ENCODE results near the gene AQP9. TPM values are rescaled to one million over a fixed set of nuclear protein-coding genes. Genes with fewer than 3 reads are reported as not detected.

AQP9 gene
- total RNA-seq, 1 donor: under 0.01 TPM

DNA sequence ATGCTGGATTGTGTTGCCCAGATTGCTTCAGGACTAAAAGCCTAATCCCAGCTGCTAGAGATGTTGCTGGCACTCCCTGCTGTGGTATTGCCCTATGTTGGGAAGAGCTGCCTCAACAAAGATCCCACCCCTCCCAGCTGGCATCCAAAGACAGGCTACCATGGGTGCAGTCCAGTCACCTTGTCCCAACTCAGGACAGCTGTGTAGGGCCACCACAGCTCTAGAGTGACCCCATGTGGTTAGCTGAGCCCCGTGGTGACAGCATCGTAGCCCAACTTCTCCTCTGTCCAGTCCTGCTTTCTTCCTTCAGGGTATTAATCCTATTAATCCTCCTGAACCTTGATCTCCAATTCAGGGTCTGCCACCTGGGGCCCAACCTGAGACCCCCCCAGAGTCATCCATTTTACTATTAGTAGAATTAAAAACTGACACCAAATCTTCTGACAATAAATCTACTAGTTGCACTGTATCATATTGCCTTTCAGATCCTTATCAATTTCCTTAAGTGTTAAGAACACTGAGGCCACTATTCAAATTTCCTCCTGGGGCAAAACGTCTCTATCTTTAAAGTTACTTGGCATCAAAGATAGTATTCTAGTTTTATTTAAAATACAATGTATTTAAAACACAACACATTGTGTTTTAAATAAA is 83.5 kb downstream of the AQP9 start:
- Histone ChIP-seq H3K4me3 (ENCODE audit: insufficient read depth, low read length) (no peak overlapping the region), H3K27me3 (ENCODE audit: insufficient read depth, low read length) (no peaks in the 10 kb centered on the region), H3K36me3 (ENCODE audit: insufficient read depth, low read length) (no peaks in the 10 kb centered on the region), H3K9me3 (ENCODE audit: low read depth, low read length) (no peaks in the 10 kb centered on the region), H3K79me2 (ENCODE audit: insufficient read depth, low read length) (no peaks in the 10 kb centered on the region), H3K4me1 (ENCODE audit: insufficient read depth, low read length) (no peaks in the 10 kb centered on the region), H2AFZ (ENCODE audit: low read length) (no peak overlapping the region), H3K4me2 (ENCODE audit: insufficient read depth, low read length) (no peak overlapping the region), H4K20me1 (ENCODE audit: insufficient read depth, low read length) (no peaks in the 10 kb centered on the region), H3K27ac (ENCODE audit: low read depth, low read length) (no peak overlapping the region)
- peak; percentile 68 for TF ChIP-seq CTCF (IDR thresholded peaks at IDR 0.05; ENCODE audit: extremely low read depth, low read depth, low read length)
- DNase-seq (ENCODE audit: insufficient read length, low spot score, missing footprints): no peak

DNA sequence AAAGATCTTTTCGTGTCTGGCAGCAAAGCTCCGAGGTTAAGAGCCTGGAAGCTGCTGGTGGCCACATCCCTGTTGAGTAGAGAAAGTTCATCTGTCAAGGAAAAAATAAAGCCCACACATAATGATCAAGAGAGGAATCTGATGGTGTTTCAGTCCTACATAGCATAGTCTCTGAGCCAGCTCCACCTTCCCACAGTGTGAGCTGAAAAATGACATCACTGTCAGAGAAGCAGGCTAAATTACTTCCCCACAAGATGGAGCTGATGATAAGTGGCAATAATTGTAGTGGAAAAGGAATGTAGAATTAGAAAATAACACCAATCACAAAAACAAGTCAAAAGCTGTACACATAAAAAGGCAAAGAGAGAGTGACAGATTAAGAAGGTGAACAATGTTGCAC is 84.5 kb downstream of the AQP9 start:
- H3K36me3 ChIP-seq (ENCODE audit: insufficient read depth, low read length): no peaks in the 10 kb centered on the region
- no peaks in the 10 kb centered on the region for H3K79me2 ChIP-seq (ENCODE audit: insufficient read depth, low read length)
- no peak overlapping the region for H3K4me2 ChIP-seq (ENCODE audit: insufficient read depth, low read length)
- peak; percentile 16 for TF ChIP-seq CTCF (IDR thresholded peaks at IDR 0.05; ENCODE audit: extremely low read depth, low read depth, low read length)
- H3K27me3 ChIP-seq (ENCODE audit: insufficient read depth, low read length): no peaks in the 10 kb centered on the region
- H4K20me1 ChIP-seq (ENCODE audit: insufficient read depth, low read length): no peaks in the 10 kb centered on the region
- no peak overlapping the region for H3K27ac ChIP-seq (ENCODE audit: low read depth, low read length)
- no peak for DNase-seq (ENCODE audit: insufficient read length, low spot score, missing footprints)
- no peak overlapping the region for H3K4me3 ChIP-seq (ENCODE audit: insufficient read depth, low read length)
- H2AFZ ChIP-seq (ENCODE audit: low read length): no peak overlapping the region
- H3K9me3 ChIP-seq (ENCODE audit: low read depth, low read length): no peaks in the 10 kb centered on the region
- no peaks in the 10 kb centered on the region for H3K4me1 ChIP-seq (ENCODE audit: insufficient read depth, low read length)

DNA sequence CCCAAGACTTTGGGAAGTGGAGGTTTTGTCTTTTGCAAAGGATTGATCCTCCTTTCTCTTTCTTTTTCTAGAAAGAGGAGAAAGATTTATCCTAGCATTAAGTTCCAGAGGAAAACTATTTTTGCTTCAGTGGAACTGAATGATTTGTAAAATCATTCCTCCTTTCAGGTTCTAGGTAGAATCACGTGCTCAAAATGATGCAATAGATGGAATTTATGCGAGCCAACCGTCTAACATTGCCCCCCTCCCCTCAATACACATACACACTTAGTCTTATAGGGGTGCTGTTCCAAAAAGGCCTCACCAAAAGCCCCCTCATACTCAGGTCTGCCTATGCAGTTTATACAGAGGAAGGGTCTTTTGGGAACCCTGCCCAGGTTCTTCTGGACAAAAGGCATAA is 85.3 kb downstream of the AQP9 start:
- Histone ChIP-seq H3K4me3 (ENCODE audit: insufficient read depth, low read length) (no peak overlapping the region), H3K9me3 (ENCODE audit: low read depth, low read length) (no peaks in the 10 kb centered on the region), H4K20me1 (ENCODE audit: insufficient read depth, low read length) (no peaks in the 10 kb centered on the region), H2AFZ (ENCODE audit: low read length) (no peak overlapping the region), H3K4me2 (ENCODE audit: insufficient read depth, low read length) (no peak overlapping the region), H3K27ac (ENCODE audit: low read depth, low read length) (no peak overlapping the region), H3K79me2 (ENCODE audit: insufficient read depth, low read length) (no peaks in the 10 kb centered on the region), H3K4me1 (ENCODE audit: insufficient read depth, low read length) (peaks cover 5% of the 10 kb centered on the region), H3K36me3 (ENCODE audit: insufficient read depth, low read length) (no peaks in the 10 kb centered on the region), H3K27me3 (ENCODE audit: insufficient read depth, low read length) (no peaks in the 10 kb centered on the region)
- DNase-seq (ENCODE audit: insufficient read length, low spot score, missing footprints): no peak
- TF ChIP-seq CTCF (IDR thresholded peaks at IDR 0.05; ENCODE audit: extremely low read depth, low read depth, low read length): no peak

- Histone ChIP-seq H4K20me1 (ENCODE audit: insufficient read depth, low read length) (no peaks in the 10 kb centered on the region), H3K9me3 (ENCODE audit: low read depth, low read length) (no peaks in the 10 kb centered on the region), H3K4me3 (ENCODE audit: insufficient read depth, low read length) (no peak overlapping the region), H3K36me3 (ENCODE audit: insufficient read depth, low read length) (no peaks in the 10 kb centered on the region), H2AFZ (ENCODE audit: low read length) (no peak overlapping the region), H3K4me1 (ENCODE audit: insufficient read depth, low read length) (peaks cover 11% of the 10 kb centered on the region), H3K79me2 (ENCODE audit: insufficient read depth, low read length) (no peaks in the 10 kb centered on the region), H3K27ac (ENCODE audit: low read depth, low read length) (no peak overlapping the region), H3K27me3 (ENCODE audit: insufficient read depth, low read length) (no peaks in the 10 kb centered on the region), H3K4me2 (ENCODE audit: insufficient read depth, low read length) (no peak overlapping the region)
- TF ChIP-seq CTCF (IDR thresholded peaks at IDR 0.05; ENCODE audit: extremely low read depth, low read depth, low read length): no peak
- DNase-seq (ENCODE audit: insufficient read length, low spot score, missing footprints): no peak
These were observed 85.9 kb downstream of the AQP9 start for GRCh38 chr15:58224068-58224467.
